Stimulated activated CD8-positive, alpha-beta memory T cell treated with anti-CD3 and anti-CD28 coated beads, Interleukin-15, amount 100 ng/mL, for 24 hours (primary cell): ENCODE measurements around the gene CGGBP1.
"Not testable (repeated sequence)": the region's sequence is repeated elsewhere in the genome, so short reads cannot be mapped to it uniquely, and the experiment has no call there.

Source experiments
- DNase-seq: peaks from one replicate; pipeline ENCODE4 v3.0.0-alpha.2; 2020; ENCODE audit warnings: low read depth

CGGBP1 gene

GRCh38 chr3:88034491-88035275, 24.1 kb downstream of the CGGBP1 start:
- no peak for DNase-seq

- DNase-seq, result no peak
Measured at GRCh38 chr3:88033808-88034207, 25.0 kb downstream of the CGGBP1 start.

GRCh38 chr3:88033079-88033478, 25.7 kb downstream of the CGGBP1 start:
- no peak for DNase-seq

GRCh38 chr3:88032245-88032644, 26.6 kb downstream of the CGGBP1 start:
- DNase-seq, result no peak

- DNase-seq, result no peak
Measured at GRCh38 chr3:88031642-88032077, 27.1 kb downstream of the CGGBP1 start.

- no peak for DNase-seq
Measured at GRCh38 chr3:88030210-88030609, 28.6 kb downstream of the CGGBP1 start.

GRCh38 chr3:88028876-88029275, 29.9 kb downstream of the CGGBP1 start:
- DNase-seq, result no peak

- DNase-seq, result no peak
Measured at GRCh38 chr3:88025001-88025552, 33.7 kb downstream of the CGGBP1 start.

GRCh38 chr3:88019024-88019423, 39.8 kb downstream of the CGGBP1 start:
- no peak for DNase-seq

GRCh38 chr3:88015656-88016055, 43.1 kb downstream of the CGGBP1 start:
- not testable (repeated sequence) for DNase-seq

GRCh38 chr3:88013592-88013991, 45.2 kb downstream of the CGGBP1 start:
- no peak for DNase-seq

GRCh38 chr3:88010810-88011209, 48.0 kb downstream of the CGGBP1 start:
- DNase-seq, result no peak

- DNase-seq, result no peak
Measured at GRCh38 chr3:88009066-88009465, 49.7 kb downstream of the CGGBP1 start.

GRCh38 chr3:88005066-88005465, 53.7 kb downstream of the CGGBP1 start:
- DNase-seq, result no peak

- DNase-seq, result no peak
Measured at GRCh38 chr3:88003115-88003755, 55.6 kb downstream of the CGGBP1 start.

GRCh38 chr3:88002448-88002847, 56.4 kb downstream of the CGGBP1 start:
- DNase-seq, result no peak
